Natural killer cell (primary cell): ENCODE data around the gene HLF. TPM values are rescaled to one million over a fixed set of nuclear protein-coding genes. Genes with fewer than 3 reads are reported as not detected.
"Not testable (repeated sequence)": the region's sequence is repeated elsewhere in the genome, so short reads cannot be mapped to it uniquely, and the experiment has no call there.

ENCODE experiments used
- ATAC-seq, 3 donors: fragments of 150-1000 bp in 2 of 3; fragments of 200-7000 bp in 1 of 3; cut with Tn5 transposase; 1 replicate in 1 of 3; 2 replicates in 2 of 3; pipeline ENCODE4 v1.10.0; 2021; ENCODE audit warnings: mild to moderate bottlenecking in 2 of 3, moderate library complexity in 2 of 3
- DNase-seq, 2 donors: peaks; one replicate each; pipeline versions ENCODE4 v3.0.0 to v3.0.0-alpha.2; 2013 to 2021; ENCODE audit warnings: mixed read lengths in 1 of 2
- H3K27ac ChIP-seq: one replicate; pipeline ENCODE4 v1.5.1; 2013; ENCODE audit warnings: mild to moderate bottlenecking, low read length
- H3K27me3 ChIP-seq: one replicate; pipeline ENCODE4 v1.6.1; 2013; ENCODE audit warnings: low read length; ENCODE audit not compliant: control insufficient read depth, insufficient read depth
- H3K36me3 ChIP-seq: one replicate; pipeline ENCODE4 v1.6.1; 2013; ENCODE audit warnings: low read length; ENCODE audit not compliant: control insufficient read depth, insufficient read depth
- H3K4me1 ChIP-seq: one replicate; pipeline ENCODE4 v1.6.1; 2013; ENCODE audit warnings: low read length; ENCODE audit not compliant: control insufficient read depth, insufficient read depth
- H3K4me3 ChIP-seq: one replicate; pipeline ENCODE4 v1.5.1; 2013; ENCODE audit warnings: low read length
- H3K9me3 ChIP-seq: one replicate; pipeline ENCODE4 v1.6.1; 2013; ENCODE audit warnings: low read length; ENCODE audit not compliant: control insufficient read depth, insufficient read depth
- H3K27ac Mint-ChIP-seq, 2 donors: one replicate each; pipeline ENCODE4 v1.8.0; 2022; ENCODE audit warnings: mild to moderate bottlenecking in 2 of 2, mixed read lengths in 2 of 2, moderate library complexity in 1 of 2
- H3K27me3 Mint-ChIP-seq, 2 donors: one replicate each; pipeline ENCODE4 v1.8.0; 2022; ENCODE audit warnings: low read depth in 2 of 2, mixed read lengths in 2 of 2
- H3K36me3 Mint-ChIP-seq: one replicate; pipeline ENCODE4 v1.8.0; 2022; ENCODE audit warnings: mixed read lengths
- H3K4me1 Mint-ChIP-seq, 2 donors: one replicate each; pipeline ENCODE4 v1.8.0; 2022; ENCODE audit warnings: mixed read lengths in 2 of 2
- H3K4me3 Mint-ChIP-seq: one replicate; pipeline ENCODE4 v1.8.0; 2022; ENCODE audit warnings: mild to moderate bottlenecking, moderate library complexity, mixed read lengths
- H3K9me3 Mint-ChIP-seq, 2 donors: one replicate each; pipeline ENCODE4 v1.8.0; 2022; ENCODE audit warnings: mixed read lengths in 2 of 2
- CTCF ChIP-seq: fragments of 200-600 bp; IDR thresholded peaks from one replicate; pipeline ENCODE4 v1.8.0; 2022; ENCODE audit warnings: antibody characterized with exemption
- WGBS: methylation state at CpG from one replicate; pipeline ENCODE4 v1.1.7; 2013; ENCODE audit warnings: missing lambda C conversion rate; ENCODE audit not compliant: insufficient coverage; 5-methylcytosine and 5-hydroxymethylcytosine counted together
- intact Hi-C: fragments of 100-400 bp; cut with micrococcal nuclease; formaldehyde crosslinking; loops from one replicate; pipeline ENCODE4 v1.14.2; 2022
- total RNA-seq, 4 donors: library from RNA; stranded (reverse); fragments of 120-200 nt in 1 of 4; gene quantifications; one replicate each; pipeline versions ENCODE4 v1.2.3 to v1.2.4, GENCODE V29; 2013 to 2022

Gene HLF
- total RNA-seq, 3 donors from 2014 or later (not counting 1 experiment from before 2014, with no cell fraction given), result 0.14 to 0.59 (median 0.15) TPM

- H3K36me3 ChIP-seq, result no peaks in the 10 kb centered on the region
- H3K27me3 Mint-ChIP-seq, result peaks cover 0 to 10% of the 10 kb centered on the region in 2 donors
- no peaks in the 10 kb centered on the region for H3K36me3 Mint-ChIP-seq
- no peaks in the 10 kb centered on the region for H3K9me3 ChIP-seq
- no peak overlapping the region for H3K4me3 ChIP-seq
- H3K4me1 ChIP-seq, result no peaks in the 10 kb centered on the region
- no peak overlapping the region for H3K4me3 Mint-ChIP-seq
- H3K27ac Mint-ChIP-seq, result no peak overlapping the region
- H3K4me1 Mint-ChIP-seq, result no peaks in the 10 kb centered on the region
- TF ChIP-seq CTCF, result no peak
- 85% methylated on average over 2 of the region's 2 CpGs for WGBS
- ATAC-seq, result no peak
- no peaks in the 10 kb centered on the region for H3K27me3 ChIP-seq
- H3K9me3 Mint-ChIP-seq, result no peaks in the 10 kb centered on the region
- no peak overlapping the region for H3K27ac ChIP-seq
- DNase-seq, result no peak
- intact Hi-C loops, result no loop called here
Observed at GRCh38 chr17:55325406-55325805, 60.6 kb downstream of the HLF start.

GRCh38 chr17:55326030-55326429, 61.3 kb downstream of the HLF start:
- intact Hi-C loops, result no loop called here
- no peak overlapping the region for H3K27ac ChIP-seq
- peaks cover 0 to 10% of the 10 kb centered on the region in 2 donors for H3K27me3 Mint-ChIP-seq
- no peaks in the 10 kb centered on the region for H3K4me1 ChIP-seq
- no peaks in the 10 kb centered on the region for H3K9me3 Mint-ChIP-seq
- H3K36me3 Mint-ChIP-seq, result no peaks in the 10 kb centered on the region
- no peaks in the 10 kb centered on the region for H3K36me3 ChIP-seq
- DNase-seq (no peak), ATAC-seq (no peak)
- 92% methylated on average over 4 of the region's 7 CpGs for WGBS
- no peaks in the 10 kb centered on the region for H3K4me1 Mint-ChIP-seq
- H3K4me3 Mint-ChIP-seq, result no peak overlapping the region
- H3K4me3 ChIP-seq, result no peak overlapping the region
- no peak for TF ChIP-seq CTCF
- no peaks in the 10 kb centered on the region for H3K27me3 ChIP-seq
- H3K27ac Mint-ChIP-seq, result no peak overlapping the region
- no peaks in the 10 kb centered on the region for H3K9me3 ChIP-seq

DNA sequence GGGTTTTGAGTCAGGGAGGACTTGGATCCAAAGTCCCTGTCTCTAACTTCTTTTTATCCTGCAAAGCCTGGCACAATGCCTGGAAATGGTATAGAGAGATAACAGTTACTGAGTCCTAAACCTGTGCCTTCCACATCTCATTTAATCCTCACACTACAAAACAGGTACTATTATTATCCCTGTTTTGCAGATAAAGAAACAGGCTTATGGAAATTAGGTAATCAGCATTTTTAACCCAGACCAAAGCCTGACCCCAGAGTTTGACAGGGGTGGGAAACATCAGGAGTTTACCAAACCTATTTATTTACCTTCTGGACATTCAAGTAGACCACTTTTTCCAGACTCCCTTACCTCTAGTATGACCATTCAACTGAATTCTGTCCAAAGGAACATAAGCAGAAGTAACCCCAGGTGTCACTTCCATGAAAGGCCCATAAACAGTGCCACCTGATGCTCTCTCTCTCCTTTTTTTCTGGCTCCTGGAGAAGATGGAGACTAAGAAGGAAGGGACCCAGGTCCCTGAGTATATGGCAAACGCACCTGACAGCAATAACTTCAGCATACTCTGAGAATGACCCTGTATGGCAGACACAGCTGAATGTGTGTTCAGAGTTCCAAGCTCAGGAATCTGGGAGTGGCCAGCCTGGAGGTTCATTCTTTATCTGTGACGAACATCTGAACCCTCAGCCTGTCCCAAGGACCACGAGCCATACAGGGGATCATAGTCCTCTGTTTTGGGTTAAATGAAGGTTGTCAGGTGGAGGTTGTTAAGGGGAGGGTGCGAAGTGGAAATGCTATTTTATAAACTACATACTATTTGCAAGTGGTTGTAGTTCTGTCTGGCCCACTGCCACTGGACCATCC, 62.7 kb downstream of the HLF start:
- no peak for DNase-seq
- intact Hi-C loops, result no loop called here
- H3K27ac Mint-ChIP-seq, result no peak overlapping the region
- no peaks in the 10 kb centered on the region for H3K9me3 Mint-ChIP-seq
- H3K4me3 Mint-ChIP-seq, result no peak overlapping the region
- WGBS, result 71% methylated on average over 3 of the region's 4 CpGs
- no peaks in the 10 kb centered on the region for H3K27me3 ChIP-seq
- H3K36me3 ChIP-seq, result no peaks in the 10 kb centered on the region
- no peak overlapping the region for H3K4me3 ChIP-seq
- H3K27me3 Mint-ChIP-seq, result peaks cover 2 to 10% of the 10 kb centered on the region in 2 donors
- no peak overlapping the region for H3K27ac ChIP-seq
- H3K9me3 ChIP-seq, result no peaks in the 10 kb centered on the region
- ATAC-seq, result no peak
- H3K36me3 Mint-ChIP-seq, result no peaks in the 10 kb centered on the region
- no peak for TF ChIP-seq CTCF
- H3K4me1 ChIP-seq, result no peaks in the 10 kb centered on the region
- no peaks in the 10 kb centered on the region for H3K4me1 Mint-ChIP-seq

DNA sequence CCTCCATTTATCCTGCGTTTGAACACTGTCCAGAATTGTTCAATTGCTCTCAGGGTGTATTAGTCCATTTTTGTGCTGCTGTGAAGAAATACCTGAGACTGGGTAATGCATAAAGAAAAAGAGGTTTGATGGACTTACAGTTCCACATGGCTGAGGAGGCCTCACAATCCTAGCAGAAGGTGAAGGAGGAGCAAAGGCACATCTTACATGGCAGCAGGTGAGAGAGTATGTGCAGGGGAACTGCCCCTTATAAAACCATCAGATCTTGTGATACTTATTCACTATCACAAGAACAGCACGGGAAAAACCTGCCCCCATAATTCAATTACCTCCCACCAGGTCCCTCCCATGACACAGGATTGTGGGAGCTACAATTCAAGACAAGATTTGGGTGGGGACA, 63.8 kb downstream of the HLF start:
- DNase-seq, ATAC-seq, H3K4me1 ChIP-seq, H3K27ac Mint-ChIP-seq, intact Hi-C loops, H3K9me3 ChIP-seq, H3K36me3 ChIP-seq, H3K4me1 Mint-ChIP-seq, H3K9me3 Mint-ChIP-seq, H3K36me3 Mint-ChIP-seq, H3K4me3 ChIP-seq, H3K27me3 Mint-ChIP-seq, H3K27me3 ChIP-seq, H3K27ac ChIP-seq, H3K4me3 Mint-ChIP-seq: not testable (repeated sequence)
- 85% methylated on average over 2 of the region's 2 CpGs for WGBS
